GM19463 (cell line): Measurements from ENCODE around the gene INPP5D.
"Not testable (repeated sequence)": the region's sequence is repeated elsewhere in the genome, so short reads cannot be mapped to it uniquely, and the experiment has no call there.

Experiments used
- ATAC-seq: cut with Tn5 transposase; IDR thresholded peaks from one replicate; pipeline ENCODE4 v1.9.1; 2021; ENCODE audit warnings: mild to moderate bottlenecking, moderate library complexity; ENCODE audit not compliant: unreplicated experiment

The INPP5D gene

GRCh38 chr2:233133239-233133638, 73.1 kb downstream of the INPP5D start:
- no peak for ATAC-seq

- no peak for ATAC-seq
These were observed 75.3 kb downstream of the INPP5D start for GRCh38 chr2:233135421-233135820.

GRCh38 chr2:233137040-233137439, 76.9 kb downstream of the INPP5D start:
- no peak for ATAC-seq

- no peak for ATAC-seq
These were observed 80.0 kb downstream of the INPP5D start for GRCh38 chr2:233140077-233140585.

- no peak for ATAC-seq
These were observed 80.8 kb downstream of the INPP5D start for GRCh38 chr2:233140978-233141377.

GRCh38 chr2:233141901-233142300, 81.8 kb downstream of the INPP5D start:
- no peak for ATAC-seq

- peak; percentile 80 for ATAC-seq
These were observed 82.3 kb downstream of the INPP5D start for GRCh38 chr2:233142355-233142897.

GRCh38 chr2:233143700-233144331, 83.7 kb downstream of the INPP5D start:
- ATAC-seq, result no peak

- ATAC-seq, result no peak
These were observed 85.6 kb downstream of the INPP5D start for GRCh38 chr2:233145726-233146125.

GRCh38 chr2:233146194-233146593, 86.1 kb downstream of the INPP5D start:
- ATAC-seq, result no peak

GRCh38 chr2:233147136-233147828, 87.1 kb downstream of the INPP5D start:
- ATAC-seq, result no peak

GRCh38 chr2:233147829-233148167, 87.7 kb downstream of the INPP5D start:
- ATAC-seq, result no peak

GRCh38 chr2:233148354-233148753, 88.2 kb downstream of the INPP5D start:
- no peak for ATAC-seq

GRCh38 chr2:233152541-233152940, 92.4 kb downstream of the INPP5D start:
- no peak for ATAC-seq

GRCh38 chr2:233153146-233153798, 93.1 kb downstream of the INPP5D start:
- no peak for ATAC-seq

- ATAC-seq, result no peak
These were observed 95.9 kb downstream of the INPP5D start for GRCh38 chr2:233156001-233156400.

GRCh38 chr2:233156461-233156860, 96.3 kb downstream of the INPP5D start:
- not testable (repeated sequence) for ATAC-seq

- ATAC-seq, result no peak
These were observed 101.6 kb downstream of the INPP5D start for GRCh38 chr2:233161730-233162129.

GRCh38 chr2:233162770-233163169, 102.6 kb downstream of the INPP5D start:
- no peak for ATAC-seq

GRCh38 chr2:233163486-233164103, 103.5 kb downstream of the INPP5D start:
- ATAC-seq, result no peak

GRCh38 chr2:233164128-233164635, 104.0 kb downstream of the INPP5D start:
- ATAC-seq, result no peak
